ENCODE results near the gene FAM3B.
"Not testable (repeated sequence)": the region's sequence is repeated elsewhere in the genome, so short reads cannot be mapped to it uniquely, and the experiment has no call there.

FAM3B gene

DNA sequence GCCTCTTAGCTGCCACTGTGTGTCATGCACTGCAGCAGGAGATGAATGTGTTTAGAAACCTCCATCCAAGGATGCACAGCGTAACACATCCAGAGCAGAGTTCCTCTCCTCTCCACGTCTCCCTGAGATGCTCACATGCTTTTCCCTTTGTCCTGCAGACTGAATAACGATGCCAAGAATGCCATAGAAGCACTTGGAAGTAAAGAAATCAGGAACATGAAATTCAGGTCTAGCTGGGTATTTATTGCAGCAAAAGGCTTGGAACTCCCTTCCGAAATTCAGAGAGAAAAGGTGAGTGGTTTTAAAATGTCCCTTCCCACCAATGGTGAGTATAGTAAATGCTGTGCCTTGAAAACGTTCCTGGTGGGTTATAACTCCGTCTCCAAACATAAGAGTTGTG is 31.8 kb downstream of the FAM3B start:
- TF ChIP-seq PAX5 (IDR thresholded peaks at IDR 0.05; ENCODE audit: insufficient read depth, low read length, severe bottlenecking) (no peak), SPI1 (IDR thresholded peaks at IDR 0.05; ENCODE audit: low read depth, low read length) (no peak), TAF1 (IDR thresholded peaks at IDR 0.05; ENCODE audit: low read depth, low read length) (no peak), POLR2A (IDR thresholded peaks at IDR 0.05; ENCODE audit: low read depth, low read length) (no peak), POU2F2 (IDR thresholded peaks at IDR 0.05; ENCODE audit: low read depth, low read length) (no peak), POLR2AphosphoS5 (IDR thresholded peaks at IDR 0.05; ENCODE audit: low read depth, low read length) (no peak)
- FAIRE-seq (no peak), DNase-seq (ENCODE audit: insufficient read length, low spot score) (no peak)

DNA sequence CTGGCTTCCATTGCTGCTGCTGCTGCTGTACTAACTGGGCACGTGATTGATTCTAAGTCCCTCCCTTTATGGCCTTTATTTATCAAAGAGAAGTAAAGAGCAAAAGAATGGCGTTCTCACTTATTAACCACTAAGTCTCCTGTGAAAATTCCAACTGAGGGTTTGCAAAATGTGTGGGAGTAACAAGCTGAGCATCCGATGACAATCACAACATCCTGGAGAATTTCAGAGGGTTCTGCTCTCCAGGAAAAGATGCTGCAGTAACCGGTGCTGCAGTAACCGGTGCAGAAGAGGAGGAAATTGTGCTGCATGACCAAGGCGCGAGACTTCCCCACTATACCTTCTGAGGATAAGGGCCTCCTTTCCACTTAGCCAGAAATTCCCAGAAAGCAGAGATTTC is 32.5 kb downstream of the FAM3B start:
- TF ChIP-seq SPI1 (IDR thresholded peaks at IDR 0.05; ENCODE audit: low read depth, low read length): no peak
- no peak for DNase-seq (ENCODE audit: insufficient read length, low spot score)
- no peak for FAIRE-seq

DNA sequence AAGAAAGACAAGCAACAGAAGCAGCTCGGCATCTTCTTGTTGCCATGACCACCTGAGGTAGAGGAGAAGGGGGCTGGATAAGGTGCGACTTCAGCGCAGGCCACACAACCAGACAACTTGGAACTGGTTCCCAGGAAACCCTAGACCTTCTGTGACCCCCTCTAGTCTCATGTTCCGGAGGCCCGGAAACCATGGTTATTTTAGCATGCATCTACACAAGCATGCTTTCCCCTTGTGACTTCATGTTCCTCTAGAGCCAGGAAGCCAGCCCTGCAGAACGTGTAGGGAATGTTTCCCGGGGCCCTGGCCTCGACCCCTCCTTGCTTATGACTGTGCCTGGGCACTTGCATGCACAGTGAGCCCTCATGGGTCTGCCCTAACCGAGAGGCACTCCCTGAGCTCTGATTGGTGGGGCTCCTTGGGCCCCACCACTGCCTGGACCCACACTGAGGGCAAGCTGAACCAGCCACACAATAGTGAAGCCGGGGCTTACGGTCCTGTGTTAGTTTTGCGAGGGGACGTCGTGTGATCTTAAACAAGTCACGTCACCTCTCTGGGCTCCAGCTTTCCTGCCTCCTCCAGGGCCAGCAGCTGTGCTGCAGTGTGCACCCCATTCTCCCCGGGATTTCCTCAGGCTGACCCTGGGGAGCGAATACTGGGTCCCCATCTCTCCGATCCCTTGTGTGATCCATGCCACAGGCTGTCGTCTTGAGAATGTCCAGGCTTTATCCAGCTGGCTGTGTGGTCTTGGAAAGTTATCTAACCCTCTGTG is 33.2 kb downstream of the FAM3B start:
- TF ChIP-seq POLR2A (IDR thresholded peaks at IDR 0.05; ENCODE audit: low read depth, low read length): no peak
- TF ChIP-seq PAX5 (IDR thresholded peaks at IDR 0.05; ENCODE audit: insufficient read depth, low read length, severe bottlenecking): no peak
- no peak for TF ChIP-seq POLR2AphosphoS5 (IDR thresholded peaks at IDR 0.05; ENCODE audit: low read depth, low read length)
- TF ChIP-seq POU2F2 (IDR thresholded peaks at IDR 0.05; ENCODE audit: low read depth, low read length): no peak
- TF ChIP-seq TAF1 (IDR thresholded peaks at IDR 0.05; ENCODE audit: low read depth, low read length): no peak
- TF ChIP-seq SPI1 (IDR thresholded peaks at IDR 0.05; ENCODE audit: low read depth, low read length): no peak
- no peak for FAIRE-seq
- DNase-seq (ENCODE audit: insufficient read length, low spot score): no peak

DNA sequence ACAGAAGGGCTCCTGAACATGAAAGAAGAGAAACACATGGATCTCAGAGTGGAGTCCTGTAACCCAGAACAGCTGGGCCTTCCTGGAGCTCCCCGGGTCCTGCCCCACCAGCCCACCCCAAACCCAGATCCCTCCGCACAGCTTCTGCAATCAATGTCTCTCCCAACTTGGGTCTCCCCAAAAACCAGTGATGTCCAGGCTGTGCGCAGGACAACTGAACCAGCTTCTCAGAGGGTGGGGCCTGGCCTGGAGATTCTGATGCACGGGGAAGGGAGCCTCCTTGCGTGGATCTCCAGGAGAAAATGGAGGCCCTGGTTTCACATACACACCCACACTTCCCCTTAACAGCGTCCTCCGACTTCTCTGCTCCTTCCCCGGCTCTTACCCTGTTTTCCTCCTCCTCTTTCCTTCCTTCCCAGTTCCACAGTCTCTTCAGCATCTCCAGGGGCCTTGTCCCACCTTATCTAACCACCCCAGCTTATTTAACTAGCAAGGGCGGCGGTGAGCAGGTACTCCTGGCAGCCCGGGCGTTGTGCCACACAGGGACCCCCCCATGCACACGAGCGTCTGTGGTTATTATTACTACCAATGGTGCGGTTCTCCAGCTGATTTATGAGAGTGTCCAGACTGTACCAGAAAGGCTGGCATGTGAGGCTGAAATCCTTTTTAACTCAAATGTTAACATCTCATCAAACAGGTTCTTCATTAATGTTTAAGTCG is 34.0 kb downstream of the FAM3B start:
- DNase-seq (ENCODE audit: insufficient read length, low spot score) (no peak), FAIRE-seq (no peak)
- TF ChIP-seq POU2F2 (IDR thresholded peaks at IDR 0.05; ENCODE audit: low read depth, low read length) (no peak), SPI1 (IDR thresholded peaks at IDR 0.05; ENCODE audit: low read depth, low read length) (no peak)

DNA sequence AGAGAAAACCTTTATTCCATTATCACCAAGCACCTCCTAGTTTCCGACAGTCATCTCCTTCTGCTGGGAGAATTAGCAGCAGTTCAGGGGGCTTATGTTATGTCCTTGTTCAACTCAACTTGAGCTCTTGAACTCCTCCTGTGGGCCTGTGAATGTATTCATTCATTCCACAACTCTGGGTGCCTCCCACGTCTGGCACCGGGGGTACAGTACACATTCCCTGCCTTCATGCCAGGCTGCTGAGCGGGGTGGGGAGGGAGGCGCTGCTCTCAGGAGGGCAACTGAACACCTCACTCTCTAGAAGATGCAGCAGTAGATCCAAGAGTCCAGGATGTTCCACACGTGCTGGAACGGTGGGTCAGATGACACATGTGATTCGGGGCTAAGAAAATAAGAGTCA is 40.9 kb downstream of the FAM3B start:
- no peak for FAIRE-seq
- TF ChIP-seq SPI1 (IDR thresholded peaks at IDR 0.05; ENCODE audit: low read depth, low read length) (no peak), TAF1 (IDR thresholded peaks at IDR 0.05; ENCODE audit: low read depth, low read length) (no peak), POLR2AphosphoS5 (IDR thresholded peaks at IDR 0.05; ENCODE audit: low read depth, low read length) (no peak), PAX5 (IDR thresholded peaks at IDR 0.05; ENCODE audit: insufficient read depth, low read length, severe bottlenecking) (no peak), POU2F2 (IDR thresholded peaks at IDR 0.05; ENCODE audit: low read depth, low read length) (no peak), POLR2A (IDR thresholded peaks at IDR 0.05; ENCODE audit: low read depth, low read length) (no peak)
- DNase-seq (ENCODE audit: insufficient read length, low spot score): no peak

DNA sequence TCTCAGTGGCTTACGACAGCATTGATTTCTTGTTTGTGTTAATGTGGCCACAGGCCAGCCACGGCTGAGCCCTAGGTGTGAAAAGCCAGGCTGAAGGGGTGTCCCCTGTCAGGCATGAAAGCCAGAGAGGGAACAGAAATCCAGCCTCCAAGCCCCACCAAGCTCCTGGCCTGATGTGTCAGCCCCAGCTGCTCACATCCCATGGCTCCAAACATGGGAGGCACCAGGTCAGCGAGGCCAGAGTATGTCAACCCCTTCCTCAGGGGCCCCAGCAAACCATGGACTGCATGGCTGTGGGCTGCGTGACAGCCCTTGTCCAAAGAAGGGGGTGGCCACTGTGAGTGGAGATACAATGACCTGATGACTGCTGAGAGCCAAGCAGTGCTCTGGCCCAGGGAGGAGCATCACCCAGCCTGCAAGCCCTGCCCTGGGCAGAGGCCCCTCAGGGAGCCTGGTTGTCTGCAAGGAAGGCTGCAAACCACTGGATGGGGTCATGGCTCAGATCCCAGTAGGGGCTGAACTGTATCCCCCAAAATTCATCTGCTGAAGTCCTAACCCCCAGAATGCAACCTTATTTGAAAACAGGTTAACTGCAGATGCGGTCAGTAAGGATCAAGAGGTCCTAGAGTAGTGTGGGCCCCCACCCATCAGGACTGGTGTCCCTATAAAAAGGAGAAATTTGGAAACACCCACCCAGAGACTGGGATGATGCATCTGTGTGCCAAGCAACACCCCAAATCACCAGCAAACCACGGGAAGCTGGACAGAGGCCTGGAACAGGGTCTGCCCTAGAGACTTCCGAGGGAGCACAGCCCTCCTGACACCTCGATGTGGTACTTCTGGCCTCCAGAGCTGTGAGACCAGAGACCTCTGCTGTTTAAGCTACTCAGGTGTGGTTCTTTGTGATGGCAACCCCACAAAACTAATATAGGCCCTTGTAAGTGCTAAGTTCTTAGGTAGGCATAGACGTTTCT is 41.9 kb downstream of the FAM3B start:
- FAIRE-seq (no peak), DNase-seq (ENCODE audit: insufficient read length, low spot score) (no peak)
- TF ChIP-seq SPI1 (IDR thresholded peaks at IDR 0.05; ENCODE audit: low read depth, low read length) (no peak), POU2F2 (IDR thresholded peaks at IDR 0.05; ENCODE audit: low read depth, low read length) (no peak), POLR2A (IDR thresholded peaks at IDR 0.05; ENCODE audit: low read depth, low read length) (no peak), PAX5 (IDR thresholded peaks at IDR 0.05; ENCODE audit: insufficient read depth, low read length, severe bottlenecking) (no peak), POLR2AphosphoS5 (IDR thresholded peaks at IDR 0.05; ENCODE audit: low read depth, low read length) (no peak), TAF1 (IDR thresholded peaks at IDR 0.05; ENCODE audit: low read depth, low read length) (no peak)

DNA sequence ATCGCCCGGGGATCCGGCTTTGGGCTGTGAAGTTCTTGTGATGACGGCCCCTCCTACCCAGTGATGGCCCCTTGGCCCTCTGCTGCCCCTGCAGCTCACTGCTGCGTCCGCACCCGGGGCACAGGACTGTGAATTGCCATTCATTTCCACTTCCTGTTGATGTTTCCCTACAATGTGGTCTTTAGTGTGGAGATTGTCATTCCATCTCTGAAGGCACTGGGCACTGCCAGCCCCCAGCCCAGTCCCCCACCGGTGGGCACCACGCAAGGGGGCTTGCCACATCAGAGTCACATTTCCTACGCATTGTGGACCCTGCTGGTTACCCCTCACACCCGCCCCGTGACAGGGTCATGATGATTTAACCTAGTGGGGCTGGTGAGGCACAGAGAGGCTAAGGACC is 42.7 kb downstream of the FAM3B start:
- TF ChIP-seq POLR2A (IDR thresholded peaks at IDR 0.05; ENCODE audit: low read depth, low read length): no peak
- no peak for TF ChIP-seq SPI1 (IDR thresholded peaks at IDR 0.05; ENCODE audit: low read depth, low read length)
- TF ChIP-seq POU2F2 (IDR thresholded peaks at IDR 0.05; ENCODE audit: low read depth, low read length): no peak
- no peak for TF ChIP-seq PAX5 (IDR thresholded peaks at IDR 0.05; ENCODE audit: insufficient read depth, low read length, severe bottlenecking)
- no peak for TF ChIP-seq TAF1 (IDR thresholded peaks at IDR 0.05; ENCODE audit: low read depth, low read length)
- no peak for TF ChIP-seq POLR2AphosphoS5 (IDR thresholded peaks at IDR 0.05; ENCODE audit: low read depth, low read length)
- DNase-seq (ENCODE audit: insufficient read length, low spot score) (no peak), FAIRE-seq (no peak)

DNA sequence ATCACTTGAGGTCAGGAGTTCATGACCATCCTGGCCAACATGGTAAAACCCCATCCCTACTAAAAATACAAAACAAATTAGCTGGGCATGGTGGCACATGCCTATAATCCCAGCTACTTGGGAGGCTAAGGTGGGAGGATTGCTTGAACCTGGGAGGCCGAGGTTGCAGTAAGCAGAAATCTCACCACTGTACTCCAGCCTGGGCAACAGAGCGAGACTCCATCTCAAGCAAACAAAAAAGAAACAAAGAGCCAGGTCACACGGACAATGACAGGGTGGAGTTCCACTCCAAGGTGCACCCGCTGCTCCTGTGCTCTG is 43.1 kb downstream of the FAM3B start:
- FAIRE-seq; DNase-seq (ENCODE audit: insufficient read length, low spot score): not testable (repeated sequence)

DNA sequence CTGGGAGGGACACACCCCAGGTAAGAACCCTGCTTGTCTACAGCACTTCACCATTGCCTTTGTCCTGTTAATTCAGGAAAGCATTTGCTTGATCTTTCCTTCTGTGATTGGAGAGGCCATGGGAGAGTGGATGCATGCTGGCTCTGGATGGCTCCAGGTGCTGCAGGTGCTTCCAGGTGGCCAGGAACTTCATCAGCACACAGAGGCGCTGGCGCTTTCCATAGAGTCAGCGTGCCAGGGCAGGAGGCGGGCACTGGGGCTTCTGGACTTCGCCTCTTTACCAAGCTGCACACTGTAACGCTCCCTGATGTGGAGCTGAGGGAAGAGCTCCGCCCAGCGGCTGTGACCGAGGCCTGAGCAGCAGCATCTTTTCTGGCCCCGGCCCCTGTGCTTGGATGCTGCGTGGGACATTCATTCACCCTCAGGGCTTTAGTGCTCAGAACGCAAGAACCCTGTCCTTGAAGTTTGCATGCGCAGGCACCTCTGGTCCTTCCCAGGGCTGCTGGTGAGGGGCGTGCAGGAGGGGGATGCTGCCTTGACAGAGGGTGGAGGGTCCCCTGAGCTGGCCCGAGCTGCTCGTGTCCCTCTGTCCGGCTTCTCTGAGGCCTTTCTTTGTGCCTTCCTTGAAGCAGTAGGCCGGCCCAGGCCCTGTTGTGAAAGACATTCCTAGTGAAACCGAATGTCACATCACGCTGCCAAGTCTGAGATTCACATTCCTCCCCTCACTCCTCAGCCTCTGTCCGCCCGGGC is 43.6 kb downstream of the FAM3B start:
- TF ChIP-seq SPI1 (IDR thresholded peaks at IDR 0.05; ENCODE audit: low read depth, low read length): no peak
- TF ChIP-seq PAX5 (IDR thresholded peaks at IDR 0.05; ENCODE audit: insufficient read depth, low read length, severe bottlenecking): no peak
- TF ChIP-seq POLR2AphosphoS5 (IDR thresholded peaks at IDR 0.05; ENCODE audit: low read depth, low read length): no peak
- TF ChIP-seq POU2F2 (IDR thresholded peaks at IDR 0.05; ENCODE audit: low read depth, low read length): no peak
- no peak for TF ChIP-seq POLR2A (IDR thresholded peaks at IDR 0.05; ENCODE audit: low read depth, low read length)
- no peak for TF ChIP-seq TAF1 (IDR thresholded peaks at IDR 0.05; ENCODE audit: low read depth, low read length)
- DNase-seq (ENCODE audit: insufficient read length, low spot score) (no peak), FAIRE-seq (no peak)

All from GM12891 (cell line).